Ecto neural progenitor cell (in vitro differentiated cells): ENCODE data around the gene PRRC2B.
"Not testable (repeated sequence)": the region's sequence is repeated elsewhere in the genome, so short reads cannot be mapped to it uniquely, and the experiment has no call there.

ENCODE experiments used
- DNase-seq: peaks from one replicate; pipeline ENCODE4 v3.0.0-alpha.2; 2018; ENCODE audit warnings: low spot score

PRRC2B gene

GRCh38 chr9:131539223-131539923, 145.5 kb downstream of the PRRC2B start:
- no peak for DNase-seq

- DNase-seq = no peak
Measured at GRCh38 chr9:131543141-131543540, 149.3 kb downstream of the PRRC2B start.

GRCh38 chr9:131545003-131545785, 151.3 kb downstream of the PRRC2B start, which contains the start of gene PRRT1B:
PRRT1B (plus strand) TSS chr9:131545523; CDS start chr9:131545616, 93 bp downstream.
- DNase-seq = peak; percentile 47

GRCh38 chr9:131545786-131546335, 152.0 kb downstream of the PRRC2B start:
- DNase-seq = no peak

- DNase-seq = no peak
Measured at GRCh38 chr9:131546336-131547084, 152.6 kb downstream of the PRRC2B start.

- DNase-seq = not testable (repeated sequence)
Measured at GRCh38 chr9:131549186-131549585, 155.3 kb downstream of the PRRC2B start.
